Liver (tissue), 9 donors: ENCODE data around the gene SPTBN5. TPM values are rescaled to one million over a fixed set of nuclear protein-coding genes. Genes with fewer than 3 reads are reported as not detected.

ENCODE experiments used
- DNase-seq: peaks from one replicate; pipeline ENCODE4 v3.0.0-alpha.2; 2017; ENCODE audit warnings: low spot score
- H3K27ac ChIP-seq, 2 donors: one replicate each; pipeline ENCODE4 v1.7.0; 2013; ENCODE audit warnings: inconsistent platforms in 2 of 2, low read length in 2 of 2, control low read depth in 1 of 2, low read depth in 1 of 2, mild to moderate bottlenecking in 1 of 2
- H3K27me3 ChIP-seq, 4 donors: one replicate each; pipeline versions ENCODE4 v1.6.1 to v1.7.0; 2013; ENCODE audit warnings: low read length in 3 of 4, inconsistent platforms in 1 of 4, mild to moderate bottlenecking in 1 of 4, moderate library complexity in 1 of 4; ENCODE audit not compliant: control insufficient read depth in 4 of 4, insufficient read depth in 4 of 4
- H3K36me3 ChIP-seq, 4 donors: one replicate each; pipeline versions ENCODE4 v1.6.1 to v1.7.0; 2013; ENCODE audit warnings: low read length in 3 of 4, mild to moderate bottlenecking in 3 of 4, low read depth in 1 of 4, moderate library complexity in 1 of 4; ENCODE audit not compliant: control insufficient read depth in 4 of 4, insufficient read depth in 3 of 4
- H3K4me1 ChIP-seq, 4 donors: one replicate each; pipeline versions ENCODE4 v1.6.1 to v1.7.0; 2013; ENCODE audit warnings: low read length in 3 of 4, mild to moderate bottlenecking in 3 of 4, moderate library complexity in 1 of 4; ENCODE audit not compliant: control insufficient read depth in 4 of 4, insufficient read depth in 4 of 4
- H3K4me3 ChIP-seq, 3 donors: one replicate each; pipeline versions ENCODE4 v1.6.1 to v1.7.0; 2013; ENCODE audit warnings: low read length in 3 of 3, control low read depth in 1 of 3, low read depth in 1 of 3, mild to moderate bottlenecking in 1 of 3
- H3K9ac ChIP-seq, 2 donors: one replicate each; pipeline ENCODE4 v1.7.0; 2013; ENCODE audit warnings: low read length in 2 of 2, mild to moderate bottlenecking in 2 of 2, moderate library complexity in 2 of 2, control low read depth in 1 of 2, low read depth in 1 of 2
- H3K9me3 ChIP-seq, 4 donors: one replicate each; pipeline versions ENCODE4 v1.6.1 to v1.7.0; 2013; ENCODE audit warnings: low read length in 3 of 4; ENCODE audit not compliant: control insufficient read depth in 4 of 4
- EGR1 ChIP-seq, 2 donors: IDR thresholded peaks; 2 replicates each; pipeline ENCODE4 v1.6.1; 2016 to 2018; ENCODE audit warnings: antibody characterized with exemption in 2 of 2, low read depth in 2 of 2
- FOXA1 ChIP-seq: IDR thresholded peaks from 2 replicates; pipeline ENCODE4 v1.6.1; 2016; ENCODE audit warnings: antibody characterized with exemption
- FOXA2 ChIP-seq: IDR thresholded peaks from 2 replicates; pipeline ENCODE4 v1.6.1; 2016; ENCODE audit warnings: antibody characterized with exemption
- GABPA ChIP-seq, 2 donors: IDR thresholded peaks in 1 of 2; conservative IDR thresholded peaks in 1 of 2; 2 replicates each; pipeline ENCODE4 v1.6.1; 2016; ENCODE audit warnings: antibody characterized with exemption in 2 of 2, mild to moderate bottlenecking in 1 of 2, moderate library complexity in 1 of 2
- HNF4G ChIP-seq: IDR thresholded peaks from 2 replicates; pipeline ENCODE4 v1.6.1; 2016; ENCODE audit warnings: antibody characterized with exemption
- JUND ChIP-seq, 2 donors: IDR thresholded peaks; 2 replicates each; pipeline ENCODE4 v1.6.1; 2016; ENCODE audit warnings: antibody characterized with exemption in 2 of 2
- NR2F2 ChIP-seq: IDR thresholded peaks from 2 replicates; pipeline ENCODE4 v1.6.1; 2016; ENCODE audit warnings: antibody characterized with exemption
- RAD21 ChIP-seq, 2 donors: IDR thresholded peaks; 2 replicates each; pipeline ENCODE4 v1.6.1; 2016; ENCODE audit warnings: antibody characterized with exemption in 2 of 2, mild to moderate bottlenecking in 2 of 2
- REST ChIP-seq: IDR thresholded peaks from 2 replicates; pipeline ENCODE4 v1.6.1; 2016; ENCODE audit warnings: antibody characterized with exemption, mild to moderate bottlenecking
- RXRA ChIP-seq, 2 donors: IDR thresholded peaks; 2 replicates each; pipeline ENCODE4 v1.6.1; 2017 to 2018; ENCODE audit warnings: antibody characterized with exemption in 2 of 2, mild to moderate bottlenecking in 1 of 2
- SP1 ChIP-seq: IDR thresholded peaks from 2 replicates; pipeline ENCODE4 v1.6.1; 2018; ENCODE audit warnings: antibody characterized with exemption, mild to moderate bottlenecking
- TAF1 ChIP-seq: conservative IDR thresholded peaks from 2 replicates; pipeline ENCODE4 v1.6.1; 2016; ENCODE audit warnings: antibody characterized with exemption, mild to moderate bottlenecking
- YY1 ChIP-seq: IDR thresholded peaks from 2 replicates; pipeline ENCODE4 v1.6.1; 2016; ENCODE audit warnings: antibody characterized with exemption, mild to moderate bottlenecking
- ZBTB33 ChIP-seq: IDR thresholded peaks from 2 replicates; pipeline ENCODE4 v1.6.1; 2016; ENCODE audit warnings: antibody characterized with exemption
- WGBS: extraction: QIAGEN DNeasy Blood & Tissue Kit; methylation state at CpG from one replicate; pipeline ENCODE4 v1.1.7; 2013; 5-methylcytosine and 5-hydroxymethylcytosine counted together
- polyA plus RNA-seq, 2 donors: library from polyadenylated mRNA; stranded (reverse) in 1 of 2; unstranded in 1 of 2; fragments of 200-250 nt in 1 of 2; fragments of >200 nt in 1 of 2; fragmentation: Nextera tagmentation in 1 of 2; extraction: Ambion mirVana in 1 of 2; gene quantifications; one replicate each; pipeline versions ENCODE4 v1.2.1 to v1.2.3, GENCODE V29; 2013 to 2015
- total RNA-seq, 2 donors: library from RNA; depleted of rRNA; stranded (reverse); fragments of >200 nt; gene quantifications; one replicate each; pipeline ENCODE4 v1.2.3, GENCODE V29; 2014
- TF ChIP-seq, protein P1 (sequence below): IDR thresholded peaks from 2 replicates; pipeline ENCODE4 v1.6.1; 2016; ENCODE audit warnings: antibody characterized with exemption
- TF ChIP-seq, protein P2 (sequence below): IDR thresholded peaks from 2 replicates; pipeline ENCODE4 v1.6.1; 2016; ENCODE audit warnings: antibody characterized with exemption
- donor health status: healthy.
- donor health status: healthy.
- donor health status: healthy.
- donor health status: healthy.
- donor health status: healthy.

The SPTBN5 gene
- total and polyA plus RNA-seq, 4 donors = 0.12 to 1.7 (median 0.17) TPM

GRCh38 chr15:41801850-41802455 lies 91.9 kb downstream of the SPTBN5 start (continued):
- TF ChIP-seq ZBTB33 (no peak), RXRA (IDR thresholded peaks at IDR 0.05) (no peak), RAD21 (IDR thresholded peaks at IDR 0.05) (no peak), JUND (IDR thresholded peaks at IDR 0.05) (no peak), YY1 (no peak), FOXA1 (no peak), TAF1 (no peak), EGR1 (IDR thresholded peaks at IDR 0.05; ENCODE audit: low read depth in 2 of 2) (no peak), NR2F2 (no peak)
- TF ChIP-seq, protein P1, sequence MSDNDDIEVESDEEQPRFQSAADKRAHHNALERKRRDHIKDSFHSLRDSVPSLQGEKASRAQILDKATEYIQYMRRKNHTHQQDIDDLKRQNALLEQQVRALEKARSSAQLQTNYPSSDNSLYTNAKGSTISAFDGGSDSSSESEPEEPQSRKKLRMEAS = no peak
- TF ChIP-seq, protein P2, sequence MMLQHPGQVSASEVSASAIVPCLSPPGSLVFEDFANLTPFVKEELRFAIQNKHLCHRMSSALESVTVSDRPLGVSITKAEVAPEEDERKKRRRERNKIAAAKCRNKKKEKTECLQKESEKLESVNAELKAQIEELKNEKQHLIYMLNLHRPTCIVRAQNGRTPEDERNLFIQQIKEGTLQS = no peak

GRCh38 chr15:41801185-41801584 lies 92.7 kb downstream of the SPTBN5 start:
- H3K27ac ChIP-seq = no peak overlapping the region
- H3K4me3 ChIP-seq = no peak overlapping the region
- H3K4me1 ChIP-seq = no peaks in the 10 kb centered on the region
- H3K9me3 ChIP-seq = no peaks in the 10 kb centered on the region
- no peak for TF ChIP-seq FOXA2
- no peak for TF ChIP-seq RXRA (IDR thresholded peaks at IDR 0.05)
- no peak for TF ChIP-seq RAD21 (IDR thresholded peaks at IDR 0.05)
- no peak for TF ChIP-seq GABPA (IDR thresholded peaks at IDR 0.05 in 1 of 2, conservative IDR thresholded peaks at IDR 0.05 in 1 of 2)
- TF ChIP-seq TAF1 = no peak
- no peak for TF ChIP-seq FOXA1
- TF ChIP-seq SP1 = no peak
- no peak for TF ChIP-seq JUND (IDR thresholded peaks at IDR 0.05)
- no peak for TF ChIP-seq HNF4G
- TF ChIP-seq, protein P2 = no peak
- no peak for TF ChIP-seq ZBTB33
- TF ChIP-seq NR2F2 = no peak
- no peak for TF ChIP-seq REST
- H3K9ac ChIP-seq = no peak overlapping the region
- WGBS = 95% methylated on average over 3 of the region's 3 CpGs
- no peak for DNase-seq
- no peaks in the 10 kb centered on the region for H3K27me3 ChIP-seq
- peaks cover 0 to 3% (median 0%) of the 10 kb centered on the region in 4 donors for H3K36me3 ChIP-seq
